Pons (tissue), 1 donor: ENCODE measurements around the gene GXYLT2.

Experiments
- DNase-seq: peaks from one replicate; pipeline ENCODE4 v3.0.0-alpha.2; 2016; ENCODE audit warnings: low spot score

GXYLT2 gene

DNA sequence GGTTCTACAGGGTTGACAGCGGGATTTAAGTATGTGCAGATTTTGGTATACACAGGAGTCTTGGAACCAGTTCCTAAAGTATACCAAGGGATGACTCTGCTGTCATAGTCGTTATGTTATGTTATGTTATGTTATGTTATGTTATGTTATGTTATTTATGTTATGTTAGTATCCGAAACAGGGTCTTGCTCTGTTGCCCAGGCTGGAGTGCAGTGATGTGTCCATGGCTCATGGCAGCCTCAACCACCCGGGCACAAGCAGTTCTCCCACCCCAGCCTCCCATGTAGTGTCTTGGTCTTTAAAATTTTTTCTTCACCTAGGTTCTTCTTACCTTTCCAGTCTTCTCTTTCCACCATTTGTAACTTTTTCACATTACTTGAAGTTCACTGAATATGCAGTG, 130.5 kb downstream of the GXYLT2 start:
- no peak for DNase-seq

DNA sequence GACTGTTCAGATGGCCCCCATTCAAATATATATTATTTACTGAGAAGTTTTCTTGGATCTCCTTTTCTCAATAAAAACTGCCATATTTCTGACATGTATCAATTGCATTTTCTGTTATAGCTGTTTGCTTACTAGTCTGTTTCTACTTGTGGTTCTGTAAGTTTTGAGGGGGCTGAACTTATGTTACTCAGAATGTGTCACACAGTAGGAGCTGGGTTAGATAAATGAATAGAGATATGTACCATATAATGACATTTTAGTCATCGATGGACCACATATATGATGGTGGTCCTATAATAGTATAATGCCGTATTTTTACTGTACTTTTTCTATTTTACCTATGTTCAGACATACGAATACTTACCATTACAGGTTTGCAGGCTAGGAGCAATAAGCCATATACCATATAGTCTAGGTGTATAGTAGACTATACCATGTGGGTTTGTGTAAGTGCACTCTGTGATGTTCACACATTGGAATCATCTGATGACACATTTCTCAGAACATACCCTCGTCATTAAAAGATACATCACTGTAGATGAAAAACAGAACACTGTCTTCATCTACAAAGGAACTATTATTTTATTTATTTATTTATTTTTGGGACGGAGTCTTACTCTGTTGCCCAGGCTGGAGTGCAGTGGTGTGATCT, 131.1 kb downstream of the GXYLT2 start:
- DNase-seq = no peak

DNA sequence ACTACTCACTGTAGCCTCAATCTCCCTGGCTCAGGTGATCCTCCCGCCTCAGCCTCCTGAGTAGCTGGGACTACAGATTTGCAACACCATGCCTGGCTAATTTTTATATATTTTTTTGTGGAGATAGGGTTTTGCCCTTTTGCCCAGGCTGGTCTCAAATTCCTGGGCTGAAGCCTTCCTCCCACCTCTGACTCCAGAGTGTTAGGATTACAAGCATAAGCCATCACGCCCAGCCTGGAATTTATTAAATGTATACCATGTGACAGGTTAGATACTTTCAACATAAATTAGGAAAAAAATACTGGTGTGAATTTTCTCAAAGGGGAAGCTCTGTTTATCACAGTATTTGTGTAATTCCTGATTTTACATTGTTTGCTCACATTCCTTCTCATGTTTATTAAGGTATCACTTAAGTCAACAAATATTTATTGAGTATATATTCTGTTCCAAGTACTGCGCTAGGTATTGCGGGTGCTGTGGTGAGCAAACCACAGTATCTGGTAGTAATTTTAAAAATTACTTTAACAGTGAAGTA, 133.5 kb downstream of the GXYLT2 start:
- DNase-seq = no peak

DNA sequence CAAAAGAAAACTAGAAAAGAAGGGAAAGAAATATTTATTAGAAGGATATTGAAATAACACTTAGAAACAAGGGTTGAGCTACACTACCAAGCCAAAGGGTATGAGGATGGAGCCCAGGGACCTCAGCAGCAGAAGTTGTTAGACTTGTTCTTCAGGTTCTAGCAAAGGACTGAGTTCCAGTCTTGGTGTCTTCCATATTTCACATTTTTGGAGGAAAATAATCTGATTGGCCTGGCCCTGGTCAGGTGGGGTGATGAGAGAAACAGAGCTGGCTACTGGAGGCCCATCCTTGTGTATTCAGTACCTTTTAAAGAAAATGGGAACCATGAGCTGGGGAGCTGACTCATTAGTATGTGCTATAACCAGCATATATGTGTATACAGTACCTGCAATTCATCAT, 137.0 kb downstream of the GXYLT2 start:
- no peak for DNase-seq

DNA sequence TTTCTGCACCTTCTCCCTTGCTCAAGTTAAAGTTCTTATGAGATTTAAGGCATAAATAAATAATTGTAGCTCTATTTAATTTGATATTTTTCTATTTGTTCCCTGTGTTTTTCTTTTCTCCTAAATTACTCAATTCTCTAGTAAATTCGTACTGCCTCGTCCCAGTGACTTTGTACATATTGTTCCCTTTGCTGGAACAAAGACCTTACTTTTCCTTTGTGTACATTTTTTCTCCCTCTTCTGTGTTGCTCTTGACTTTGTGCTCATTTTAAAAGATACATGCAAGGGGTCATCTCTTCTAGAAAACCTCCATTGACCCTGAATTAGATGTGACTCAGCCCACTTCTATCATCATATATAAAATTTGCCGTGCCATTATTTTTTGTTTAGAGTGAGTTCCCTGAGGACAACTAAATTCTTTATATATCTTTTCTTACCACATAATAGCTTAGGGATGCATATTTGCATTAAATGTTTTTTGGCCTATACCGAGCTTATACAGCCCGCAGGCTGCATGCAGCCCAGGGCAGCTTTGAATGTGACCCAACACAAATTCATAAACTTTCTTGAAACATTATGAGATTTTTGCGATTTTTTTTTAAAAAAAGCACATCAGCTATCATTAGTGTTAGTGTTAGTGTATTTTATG, 138.4 kb downstream of the GXYLT2 start:
- peak; percentile 80 for DNase-seq
